Measurements from ENCODE around the gene C2.

C2 gene

DNA sequence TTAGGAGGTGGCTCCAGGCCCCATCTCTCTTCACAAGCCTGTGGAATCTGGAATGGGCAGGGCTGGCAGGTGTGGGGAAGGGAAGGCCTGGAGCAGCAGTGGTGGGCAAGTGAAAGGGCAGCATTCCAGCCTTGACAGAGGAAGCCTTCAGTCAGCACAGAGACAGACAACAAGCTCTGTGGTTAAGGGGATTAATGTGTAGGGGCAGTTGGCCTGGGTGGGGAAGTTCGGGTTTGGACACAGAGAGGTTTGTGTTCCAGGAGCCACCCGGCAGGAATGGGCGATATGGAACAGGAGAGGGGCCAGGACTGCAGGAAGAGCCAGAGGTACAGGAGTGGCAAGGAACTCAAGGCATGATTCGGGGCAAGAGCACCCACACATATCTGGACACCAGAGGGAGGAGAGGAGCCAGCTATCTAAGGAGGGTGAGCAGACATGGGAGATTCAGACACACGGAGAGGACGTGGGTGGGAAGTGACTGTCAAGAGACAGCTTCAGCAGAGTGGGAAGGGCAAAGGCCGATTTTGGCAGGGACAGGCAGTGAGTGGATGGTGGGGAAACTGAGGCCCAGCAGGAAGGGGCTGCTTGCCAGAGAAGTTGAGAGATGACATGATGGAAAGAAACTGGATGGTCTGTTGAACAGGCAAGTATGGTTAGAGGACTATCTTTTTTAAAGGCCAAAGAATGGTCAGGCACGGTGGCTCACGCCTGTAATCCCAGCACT lies 46.2 kb upstream of the C2 start:
- TF ChIP-seq, protein P1, sequence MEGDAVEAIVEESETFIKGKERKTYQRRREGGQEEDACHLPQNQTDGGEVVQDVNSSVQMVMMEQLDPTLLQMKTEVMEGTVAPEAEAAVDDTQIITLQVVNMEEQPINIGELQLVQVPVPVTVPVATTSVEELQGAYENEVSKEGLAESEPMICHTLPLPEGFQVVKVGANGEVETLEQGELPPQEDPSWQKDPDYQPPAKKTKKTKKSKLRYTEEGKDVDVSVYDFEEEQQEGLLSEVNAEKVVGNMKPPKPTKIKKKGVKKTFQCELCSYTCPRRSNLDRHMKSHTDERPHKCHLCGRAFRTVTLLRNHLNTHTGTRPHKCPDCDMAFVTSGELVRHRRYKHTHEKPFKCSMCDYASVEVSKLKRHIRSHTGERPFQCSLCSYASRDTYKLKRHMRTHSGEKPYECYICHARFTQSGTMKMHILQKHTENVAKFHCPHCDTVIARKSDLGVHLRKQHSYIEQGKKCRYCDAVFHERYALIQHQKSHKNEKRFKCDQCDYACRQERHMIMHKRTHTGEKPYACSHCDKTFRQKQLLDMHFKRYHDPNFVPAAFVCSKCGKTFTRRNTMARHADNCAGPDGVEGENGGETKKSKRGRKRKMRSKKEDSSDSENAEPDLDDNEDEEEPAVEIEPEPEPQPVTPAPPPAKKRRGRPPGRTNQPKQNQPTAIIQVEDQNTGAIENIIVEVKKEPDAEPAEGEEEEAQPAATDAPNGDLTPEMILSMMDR (IDR thresholded peaks at IDR 0.05; ENCODE audit: insufficient read depth, low read length, missing control alignments): no peak
- H3K4me3 ChIP-seq (ENCODE audit: low read depth, low read length): no peak overlapping the region
- ChIA-PET CTCF (interaction anchor here (0.7 to 3.0 kb wide), 5 partner anchors 8 to 75 kb away, joined by 3 to 15 read pairs (median 3); partner anchors contain the start of gene NEU1), POLR2A (interaction anchor here (1.2 kb wide), 1 partner anchor 17 kb away, joined by 4 read pairs; no protein-coding TSS in a partner anchor)
- DNase-seq (ENCODE audit: low read depth, low spot score): no peak

DNA sequence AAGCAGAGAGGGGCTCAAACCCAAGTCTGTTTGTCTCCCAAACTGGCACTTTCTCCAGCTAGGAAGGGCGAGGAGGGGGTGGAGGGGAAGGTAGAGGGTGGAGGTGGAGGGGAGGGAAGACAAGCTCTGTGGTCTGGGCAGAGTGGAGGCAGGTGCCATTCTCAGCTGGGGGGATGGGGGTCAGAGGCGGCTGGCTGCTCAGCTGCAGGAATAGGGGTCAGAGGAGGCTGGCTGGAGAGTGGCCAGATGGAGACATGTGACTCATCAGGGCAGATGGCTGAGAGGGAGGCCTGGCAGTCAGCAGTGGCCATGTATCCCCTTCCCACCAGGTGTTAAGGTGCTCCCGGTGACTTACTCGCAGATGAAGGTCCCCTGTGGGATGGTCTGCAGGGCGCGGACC lies 45.2 kb upstream of the C2 start:
- ChIA-PET POLR2A (interaction anchor here (1.2 kb wide), 1 partner anchor 16 kb away, joined by 4 read pairs; no protein-coding TSS in a partner anchor), CTCF (interaction anchor here (2.4 kb wide), 1 partner anchor 70 kb away, joined by 10 read pairs; no protein-coding TSS in a partner anchor)
- DNase-seq (ENCODE audit: low read depth, low spot score): no peak
- TF ChIP-seq, protein P1 (IDR thresholded peaks at IDR 0.05; ENCODE audit: insufficient read depth, low read length, missing control alignments): no peak
- no peak overlapping the region for H3K4me3 ChIP-seq (ENCODE audit: low read depth, low read length)

DNA sequence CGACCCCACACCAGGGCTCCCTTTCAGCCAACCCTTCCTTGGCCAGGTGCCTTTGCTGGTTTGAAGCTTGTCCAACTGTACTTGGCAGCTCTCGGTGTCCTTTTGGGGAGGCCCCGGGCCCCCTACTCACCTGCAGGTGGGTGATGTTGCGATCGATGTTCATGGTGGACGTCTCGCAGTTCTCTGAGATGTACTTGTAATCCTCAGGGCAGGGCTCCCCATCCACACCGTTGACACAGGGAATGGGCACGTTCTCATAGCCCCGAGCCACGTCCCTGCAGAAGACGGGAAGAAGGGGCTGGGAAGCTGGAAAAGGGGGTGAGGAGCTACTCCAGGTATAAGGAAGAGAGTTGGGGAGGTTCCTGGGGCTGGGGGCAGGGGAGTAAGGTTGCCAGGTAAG lies 43.8 kb upstream of the C2 start:
- ChIA-PET POLR2A (no interaction called here), CTCF (interaction anchor here (1.4 to 2.4 kb wide), 4 partner anchors 8 to 69 kb away, joined by 6 to 10 read pairs (median 6); no protein-coding TSS in a partner anchor)
- DNase-seq (ENCODE audit: low read depth, low spot score): no peak
- TF ChIP-seq, protein P1 (IDR thresholded peaks at IDR 0.05; ENCODE audit: insufficient read depth, low read length, missing control alignments): no peak
- no peak overlapping the region for H3K4me3 ChIP-seq (ENCODE audit: low read depth, low read length)

DNA sequence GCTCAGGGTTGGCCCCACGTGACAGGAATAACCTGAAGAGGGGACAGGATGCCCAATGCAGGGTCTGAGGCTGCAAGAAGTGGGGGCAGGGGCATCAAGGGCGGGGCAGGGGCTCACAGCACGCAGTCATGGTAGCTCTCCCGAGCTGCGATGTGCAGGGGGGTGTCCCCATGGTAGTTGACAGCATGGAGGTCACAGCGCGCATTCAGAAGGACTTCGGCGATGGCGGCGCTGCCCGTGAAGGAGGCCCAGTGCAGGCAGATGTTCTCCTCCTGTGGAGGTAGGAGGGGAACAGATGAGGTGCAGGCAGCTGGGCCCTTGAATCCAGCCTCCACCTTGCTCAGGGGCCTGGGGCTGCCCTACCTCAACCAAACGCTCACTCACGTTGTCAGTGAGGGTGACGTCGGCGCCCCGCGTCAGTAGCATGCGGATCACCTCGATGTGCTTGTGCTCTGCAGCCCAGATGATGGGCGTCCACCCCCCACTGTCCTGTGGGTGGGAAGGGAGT lies 42.9 kb upstream of the C2 start:
- POLR2A ChIA-PET: no interaction called here
- no peak overlapping the region for H3K4me3 ChIP-seq (ENCODE audit: low read depth, low read length)
- no peak for DNase-seq (ENCODE audit: low read depth, low spot score)
- TF ChIP-seq, protein P1 (IDR thresholded peaks at IDR 0.05; ENCODE audit: insufficient read depth, low read length, missing control alignments): no peak
- CTCF ChIA-PET: interaction anchor here (1.2 to 2.4 kb wide), 4 partner anchors 9 to 68 kb away, joined by 4 to 10 read pairs (median 6); no protein-coding TSS in a partner anchor

DNA sequence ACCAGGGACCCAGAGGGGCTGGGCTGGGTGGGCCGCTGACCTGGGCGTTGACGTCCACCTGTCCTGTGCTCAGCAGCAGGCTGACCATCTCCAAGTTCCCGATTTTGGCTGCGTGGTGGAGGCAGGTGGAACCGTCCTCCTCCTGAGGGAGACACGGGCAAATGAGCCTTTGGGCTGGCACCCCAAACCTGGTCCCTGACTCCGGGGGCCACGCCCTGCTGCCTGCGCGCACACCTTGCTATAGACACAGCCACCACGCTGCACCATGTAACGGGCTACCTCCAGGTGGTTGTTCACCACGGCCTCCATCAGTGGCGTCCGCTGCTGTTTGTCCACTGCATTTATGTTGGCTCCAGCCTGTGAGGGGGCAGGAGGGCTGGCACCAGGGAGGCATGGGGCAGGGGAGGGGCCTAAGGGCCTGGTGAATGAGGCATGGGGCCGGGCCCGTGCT lies 41.0 kb upstream of the C2 start:
- DNase-seq (ENCODE audit: low read depth, low spot score): no peak
- no peak overlapping the region for H3K4me3 ChIP-seq (ENCODE audit: low read depth, low read length)
- ChIA-PET CTCF (interaction anchor here (1.8 to 4.8 kb wide), 3 partner anchors 10 to 65 kb away, joined by 9 to 44 read pairs (median 26); no protein-coding TSS in a partner anchor), POLR2A (no interaction called here)
- TF ChIP-seq, protein P1 (IDR thresholded peaks at IDR 0.05; ENCODE audit: insufficient read depth, low read length, missing control alignments): no peak
